HG03457 (cell line): ENCODE data around the gene TRAF2.

Source experiments
- ATAC-seq: cut with Tn5 transposase; IDR thresholded peaks from one replicate; pipeline ENCODE4 v1.9.1; 2021; ENCODE audit warnings: moderate number of reproducible peaks; ENCODE audit not compliant: unreplicated experiment

Gene TRAF2

GRCh38 chr9:136847088-136847825, 39.1 kb upstream of the TRAF2 start:
- no peak for ATAC-seq

GRCh38 chr9:136847826-136848392, 38.4 kb upstream of the TRAF2 start:
- ATAC-seq = no peak

GRCh38 chr9:136848393-136849037, 37.8 kb upstream of the TRAF2 start:
- no peak for ATAC-seq

GRCh38 chr9:136849038-136849959, 37.0 kb upstream of the TRAF2 start, which contains the start of gene PHPT1:
Gene PHPT1, plus strand, starts transcription at chr9:136849409. Its CDS starts 22 bp downstream, at chr9:136849431.
- ATAC-seq = peak; percentile 61

- ATAC-seq = no peak
Observed at GRCh38 chr9:136849960-136850865, 36.1 kb upstream of the TRAF2 start.

- ATAC-seq = no peak
Observed at GRCh38 chr9:136850866-136851775, 35.2 kb upstream of the TRAF2 start.

- ATAC-seq = no peak
Observed at GRCh38 chr9:136851941-136852663, 34.2 kb upstream of the TRAF2 start, which contains the start of gene MAMDC4. Gene MAMDC4, plus strand, starts transcription at chr9:136852346. Its CDS starts 71 bp downstream, at chr9:136852417.

- no peak for ATAC-seq
Observed at GRCh38 chr9:136852664-136853595, 33.4 kb upstream of the TRAF2 start.

GRCh38 chr9:136853596-136854112, 32.7 kb upstream of the TRAF2 start:
- ATAC-seq = no peak

GRCh38 chr9:136854113-136854841, 32.0 kb upstream of the TRAF2 start:
- ATAC-seq = no peak

GRCh38 chr9:136854842-136855460, 31.4 kb upstream of the TRAF2 start:
- no peak for ATAC-seq

- no peak for ATAC-seq
Observed at GRCh38 chr9:136855461-136856078, 30.7 kb upstream of the TRAF2 start.

- no peak for ATAC-seq
Observed at GRCh38 chr9:136856079-136856476, 30.2 kb upstream of the TRAF2 start.

- ATAC-seq = no peak
Observed at GRCh38 chr9:136856541-136857141, 29.7 kb upstream of the TRAF2 start.

GRCh38 chr9:136857166-136857565, 29.1 kb upstream of the TRAF2 start:
- ATAC-seq = no peak
